NCI-H1417 treated with DMSO at 0.1 percent for 48 hours (cell line): ENCODE data around the gene TCEAL3.
"Not testable (repeated sequence)": the region's sequence is repeated elsewhere in the genome, so short reads cannot be mapped to it uniquely, and the experiment has no call there.

Source experiments
- DNase-seq: peaks from one replicate; lab custom pipeline; 2025; lab: John Stamatoyannopoulos, UW

Gene TCEAL3

DNA sequence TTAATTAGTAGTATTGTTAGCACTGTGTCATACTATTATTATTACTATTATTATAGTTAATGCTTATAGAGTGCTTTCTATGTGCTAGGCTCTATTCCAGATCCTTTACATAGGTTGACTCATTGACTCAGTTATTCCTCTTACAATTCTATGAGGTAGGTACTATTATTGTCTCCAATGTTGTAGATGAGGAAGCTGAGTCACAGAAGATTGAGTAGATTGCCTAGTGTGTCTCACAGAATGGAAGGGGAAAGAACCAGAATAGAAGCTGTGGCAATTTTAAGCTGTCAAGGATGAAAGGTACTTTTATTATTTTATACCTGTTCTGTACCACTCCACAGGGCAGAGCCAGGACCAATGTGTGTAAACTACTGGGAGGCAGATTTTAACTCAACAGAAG is 19.1 kb downstream of the TCEAL3 start:
- DNase-seq: no peak

DNA sequence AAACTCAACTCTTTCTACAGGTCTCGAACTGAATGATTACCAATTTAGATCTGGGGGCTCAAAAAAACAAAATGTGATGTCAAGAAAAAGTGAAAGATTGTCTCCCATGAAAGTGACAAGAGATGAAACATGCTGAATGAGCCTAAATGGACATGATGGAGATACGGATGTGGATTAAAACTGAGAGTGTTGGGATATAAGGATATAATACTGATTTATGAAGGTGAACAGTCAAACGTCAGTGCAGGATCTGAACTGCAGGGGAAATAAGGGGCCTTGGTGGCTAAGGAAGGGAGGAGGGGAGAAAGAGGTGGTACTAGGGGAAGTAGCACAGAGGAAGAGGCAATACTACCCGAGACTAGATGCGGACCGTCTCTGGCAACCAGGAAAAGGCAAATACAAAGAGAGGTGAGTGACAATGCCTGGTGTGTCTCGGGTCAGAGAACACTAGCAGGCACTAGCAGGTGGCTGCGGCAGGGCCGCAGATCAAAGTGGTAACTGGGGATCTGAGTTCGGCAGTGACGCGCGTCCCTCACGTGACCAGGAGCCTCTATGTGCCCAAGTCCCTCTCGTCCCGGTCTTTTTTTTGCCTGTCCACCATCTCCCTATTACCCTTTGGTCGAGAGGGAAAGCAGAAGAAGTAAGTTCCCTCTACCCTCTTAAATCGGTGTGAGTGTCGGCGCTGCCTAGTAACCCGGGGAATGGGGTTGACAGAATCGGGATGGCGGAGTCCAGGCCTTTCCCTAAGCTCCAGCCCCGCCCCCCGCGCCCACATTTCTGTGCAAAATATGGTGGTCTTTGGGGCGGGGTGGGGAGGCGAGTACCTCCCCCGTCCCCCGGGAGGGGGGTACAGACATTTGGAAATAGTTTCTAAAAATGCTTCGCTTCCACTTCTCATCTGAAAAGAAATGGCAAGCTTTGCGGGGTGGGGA is 20.9 kb downstream of the TCEAL3 start, which contains the start of gene TCEAL1:
Gene TCEAL1 (plus strand): TSS at position 590 of the 932 bp plus-strand sequence. CDS start 942 bp downstream, outside the sequence.
- DNase-seq: no peak

DNA sequence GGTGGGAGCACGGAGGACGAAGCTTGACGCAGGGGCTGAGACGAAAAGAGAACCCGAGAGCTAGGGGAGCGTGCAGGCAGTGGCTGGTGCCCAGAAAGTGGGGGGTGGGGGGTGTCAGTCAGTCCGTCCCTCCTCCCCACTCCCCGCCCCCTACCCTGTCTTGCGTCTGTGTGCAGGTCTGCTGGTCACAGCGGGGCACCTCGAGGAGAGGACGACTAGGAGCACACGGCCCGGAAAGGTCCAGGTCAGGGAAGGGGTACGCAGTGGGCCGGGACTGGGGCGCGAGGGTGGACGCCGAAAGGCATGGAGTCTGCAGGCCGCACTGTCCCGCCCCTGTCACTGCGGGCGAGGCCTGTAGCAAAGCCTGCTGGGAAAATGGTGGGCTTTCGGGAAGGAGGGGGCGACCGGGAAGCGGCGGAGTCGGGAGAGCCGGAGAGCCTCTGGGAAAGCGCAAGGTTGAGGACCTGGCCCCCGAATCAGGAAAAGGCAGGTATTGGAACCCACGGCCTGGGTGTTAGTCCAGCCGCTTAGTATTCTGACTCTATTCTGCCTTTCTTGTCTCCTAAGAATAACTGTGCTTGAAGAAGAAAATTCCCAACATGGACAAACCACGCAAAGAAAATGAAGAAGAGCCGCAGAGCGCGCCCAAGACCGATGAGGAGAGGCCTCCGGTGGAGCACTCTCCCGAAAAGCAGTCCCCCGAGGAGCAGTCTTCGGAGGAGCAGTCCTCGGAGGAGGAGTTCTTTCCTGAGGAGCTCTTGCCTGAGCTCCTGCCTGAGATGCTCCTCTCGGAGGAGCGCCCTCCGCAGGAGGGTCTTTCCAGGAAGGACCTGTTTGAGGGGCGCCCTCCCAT is 21.8 kb downstream of the TCEAL3 start:
- peak; percentile 23 for DNase-seq

DNA sequence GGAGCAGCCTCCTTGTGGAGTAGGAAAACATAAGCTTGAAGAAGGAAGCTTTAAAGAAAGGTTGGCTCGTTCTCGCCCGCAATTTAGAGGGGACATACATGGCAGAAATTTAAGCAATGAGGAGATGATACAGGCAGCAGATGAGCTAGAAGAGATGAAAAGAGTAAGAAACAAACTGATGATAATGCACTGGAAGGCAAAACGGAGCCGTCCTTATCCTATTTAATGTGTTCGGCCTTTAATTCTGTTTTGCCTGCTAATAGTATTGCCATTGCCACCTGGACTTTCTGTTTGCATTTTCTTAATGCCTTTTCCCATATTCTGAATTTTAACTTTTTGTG is 22.4 kb downstream of the TCEAL3 start:
- no peak for DNase-seq

DNA sequence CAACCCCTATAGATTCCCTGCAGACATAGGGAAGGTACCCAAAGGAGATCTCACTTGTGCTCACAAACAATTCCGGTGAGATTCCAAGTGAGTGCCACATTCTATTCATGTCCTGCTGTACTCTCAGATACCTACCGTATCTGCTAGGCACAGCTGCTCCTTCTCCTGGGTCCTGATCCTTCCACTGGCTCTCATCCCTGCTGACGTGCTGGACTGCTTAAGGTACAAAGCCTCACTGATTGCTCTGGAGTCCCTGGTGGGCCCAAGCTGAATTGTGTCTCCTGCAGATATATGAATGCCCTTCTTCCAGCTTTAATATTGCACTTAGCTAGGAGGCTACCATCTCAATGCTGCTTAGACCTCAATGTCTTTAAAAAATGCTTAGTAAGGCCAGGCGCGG is 23.4 kb downstream of the TCEAL3 start:
- no peak for DNase-seq

DNA sequence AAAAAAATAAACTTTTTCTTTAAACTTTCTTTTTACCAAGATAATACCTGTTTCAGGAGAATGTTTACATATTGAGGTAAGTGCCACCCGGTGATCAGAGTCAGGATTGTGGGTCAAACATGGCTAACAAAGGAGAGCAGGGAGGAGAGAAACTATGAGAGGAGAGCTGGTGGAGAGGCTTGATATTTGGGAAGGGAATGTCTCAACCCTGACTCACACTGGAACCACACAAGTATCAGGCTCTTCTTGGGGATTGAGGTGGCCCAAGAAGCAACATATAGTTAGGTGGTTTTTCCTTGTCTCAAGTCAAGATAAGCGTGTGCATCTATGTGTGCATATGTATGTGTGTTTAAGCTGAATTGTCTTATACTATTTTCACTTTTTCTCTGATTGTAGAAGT is 27.7 kb downstream of the TCEAL3 start:
- DNase-seq: no peak

DNA sequence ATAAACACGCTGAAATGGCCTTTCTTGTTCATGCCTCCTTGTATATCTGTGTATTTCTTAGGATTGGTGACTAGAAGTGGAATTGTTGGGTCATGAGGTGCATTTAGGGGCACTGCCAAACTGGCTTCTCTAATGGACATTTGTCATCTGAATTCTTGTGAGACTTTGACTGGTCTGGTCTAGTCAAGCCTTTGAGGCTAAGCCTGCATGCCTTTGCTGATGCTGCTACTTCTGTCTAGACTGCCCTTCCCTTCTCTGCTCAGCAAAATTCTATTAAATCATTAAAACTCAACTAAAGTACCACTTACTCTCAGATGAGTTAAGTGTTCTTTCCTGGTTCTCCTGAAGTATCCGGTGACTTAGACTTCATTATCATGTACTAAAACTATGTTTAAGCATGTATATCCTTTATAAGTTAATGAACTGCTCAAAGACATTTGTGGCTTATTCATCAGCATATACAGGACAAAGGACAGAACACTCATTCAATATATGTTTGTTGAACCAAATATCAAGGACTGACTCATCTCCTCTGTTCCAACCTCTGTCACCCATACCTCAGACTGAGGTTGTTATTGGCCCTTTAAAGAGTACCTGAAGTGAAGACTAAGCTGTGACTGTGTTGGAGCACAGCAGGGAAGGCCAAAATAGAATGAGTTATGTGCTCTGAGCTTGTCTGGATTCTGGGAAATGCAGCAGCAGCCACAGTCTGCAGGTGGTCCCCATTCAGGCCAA is 30.0 kb downstream of the TCEAL3 start:
- DNase-seq: no peak

DNA sequence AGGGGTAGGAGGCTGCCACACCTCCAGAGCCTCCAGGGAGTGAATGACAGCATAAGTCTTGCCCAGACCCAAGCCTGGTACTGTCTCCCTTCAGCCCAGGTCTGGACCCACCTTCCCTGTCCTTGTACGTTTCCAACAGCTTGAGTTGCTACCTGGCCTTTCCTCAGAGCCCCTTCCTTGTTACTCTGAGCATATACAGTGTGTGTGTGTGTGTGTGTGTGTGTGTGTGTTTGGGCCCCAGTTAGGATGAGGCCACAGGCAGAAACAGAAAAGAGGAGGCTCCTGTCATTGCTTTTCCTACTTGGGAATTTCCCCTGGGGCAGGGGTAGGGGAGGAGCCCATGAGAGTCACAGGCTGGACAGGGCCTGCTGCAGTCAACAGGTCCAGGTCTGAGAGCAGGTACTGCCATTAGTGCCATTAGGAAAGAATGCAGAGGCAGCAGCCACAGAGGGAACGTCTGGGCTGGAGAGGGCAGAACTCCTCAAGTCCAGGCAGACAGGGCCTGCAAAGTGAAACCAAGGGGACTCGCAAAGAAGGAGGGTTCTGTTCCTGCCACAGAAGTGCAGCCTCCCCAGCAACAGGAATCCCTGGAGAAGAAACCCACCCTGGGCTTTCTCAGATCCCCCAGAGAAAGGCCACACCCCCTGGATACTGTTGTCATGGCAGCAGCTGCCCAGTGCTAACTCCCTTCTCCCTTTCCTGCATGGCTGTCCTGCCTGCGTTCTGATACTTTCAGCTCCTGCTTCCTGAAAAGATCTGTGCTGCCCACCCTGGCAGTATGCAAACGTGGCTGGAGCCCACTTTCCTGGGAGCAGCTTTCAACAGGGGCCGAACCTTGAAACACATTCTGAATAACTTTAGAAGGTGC is 30.9 kb downstream of the TCEAL3 start:
- not testable (repeated sequence) for DNase-seq

DNA sequence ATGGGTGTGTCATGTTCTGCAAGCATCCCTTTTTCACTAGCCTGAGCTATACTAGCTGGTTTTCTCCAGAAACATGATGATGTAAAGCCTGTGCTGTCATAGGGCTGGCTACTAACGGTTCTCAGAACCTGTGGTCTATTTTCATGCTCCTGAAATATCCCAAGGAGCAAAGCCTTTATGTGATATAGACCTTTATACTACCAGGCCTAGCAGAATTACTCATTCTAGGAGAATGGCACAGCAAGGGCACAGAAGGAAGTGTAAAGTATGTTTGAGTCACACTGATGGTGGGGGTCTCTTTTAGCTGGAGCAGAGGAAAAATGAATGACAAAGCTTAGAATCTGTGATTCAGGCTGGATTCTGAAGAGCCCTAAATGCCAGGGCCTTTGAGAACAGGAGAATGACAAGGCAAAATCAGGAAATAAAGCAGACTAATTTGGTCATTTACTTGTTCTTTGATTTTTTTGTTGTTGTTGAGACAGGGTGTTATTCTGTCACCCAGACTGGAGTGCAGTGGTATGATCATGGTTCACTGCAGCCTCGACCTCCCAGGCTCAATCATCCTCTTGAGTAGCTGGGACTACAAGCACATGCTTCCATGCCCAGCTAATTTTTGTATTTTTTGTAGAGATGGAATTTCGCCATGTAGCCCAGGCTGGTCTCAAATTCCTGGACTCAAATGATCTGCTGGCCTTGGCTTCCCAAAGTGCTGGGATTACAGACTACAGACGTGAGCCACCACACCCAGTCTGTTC is 32.8 kb downstream of the TCEAL3 start:
- no peak for DNase-seq

DNA sequence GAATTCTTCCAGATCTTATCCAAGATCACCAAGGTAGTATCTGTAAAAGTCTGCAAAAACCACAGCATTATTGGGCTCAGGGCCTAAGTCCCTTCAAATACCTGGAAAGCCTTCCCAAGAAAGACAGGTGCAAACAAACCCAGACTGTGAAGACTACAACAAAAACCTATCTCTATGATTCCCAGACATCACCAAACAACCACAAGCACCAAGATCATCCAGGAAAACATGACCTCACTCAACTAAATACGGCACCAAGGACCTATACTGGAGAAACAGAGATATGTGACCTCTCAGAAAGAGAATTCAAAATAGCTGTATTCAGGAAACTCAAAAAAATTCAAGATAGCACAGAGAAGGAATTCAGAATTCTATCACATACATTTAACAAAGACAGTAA is 36.4 kb downstream of the TCEAL3 start:
- no peak for DNase-seq

DNA sequence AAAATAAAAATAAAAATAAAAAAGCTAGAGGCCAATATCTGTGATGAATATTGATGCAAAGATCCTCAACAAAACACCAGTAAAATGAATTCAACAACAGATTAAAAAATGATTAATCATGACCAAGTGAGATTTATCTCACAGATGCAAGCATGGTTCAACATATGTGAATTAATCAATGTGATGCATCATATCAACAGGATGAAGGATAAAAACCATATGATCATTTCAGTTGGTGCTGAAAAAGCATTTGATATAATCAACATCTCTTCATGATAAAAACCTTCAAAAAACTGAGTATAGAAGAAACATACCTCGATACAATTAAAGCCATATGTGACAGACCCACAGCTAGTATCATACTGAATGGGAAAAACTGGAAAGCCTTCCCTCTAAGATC is 39.9 kb downstream of the TCEAL3 start:
- no peak for DNase-seq

DNA sequence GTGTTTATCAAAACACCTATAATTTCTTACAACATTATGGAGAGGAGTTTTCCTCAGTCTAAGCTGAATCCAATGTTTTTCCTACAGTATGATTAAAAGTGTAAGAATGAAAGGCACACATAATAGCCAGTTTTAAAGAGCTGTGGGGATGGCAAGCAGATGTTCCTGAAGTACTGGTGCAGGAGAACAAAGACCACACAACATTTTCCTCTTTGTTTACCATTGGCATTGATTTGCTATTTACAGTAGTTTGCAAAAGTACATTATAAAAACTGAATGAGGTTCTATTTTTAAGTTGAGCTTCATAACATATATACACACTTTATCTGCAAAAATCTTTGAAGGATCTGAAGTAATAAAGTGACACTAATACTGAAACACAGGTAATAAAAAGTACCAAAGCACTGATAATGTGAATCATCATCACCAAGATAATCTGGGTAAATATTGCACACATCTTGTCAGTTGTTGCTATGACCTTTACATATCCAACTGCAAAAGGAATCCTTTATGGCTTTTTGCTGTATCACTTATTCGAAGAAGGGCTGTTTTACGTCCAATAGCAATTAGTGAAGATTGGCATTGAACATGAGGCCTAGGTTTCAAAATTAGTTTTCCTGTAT is 43.5 kb downstream of the TCEAL3 start:
- no peak for DNase-seq

DNA sequence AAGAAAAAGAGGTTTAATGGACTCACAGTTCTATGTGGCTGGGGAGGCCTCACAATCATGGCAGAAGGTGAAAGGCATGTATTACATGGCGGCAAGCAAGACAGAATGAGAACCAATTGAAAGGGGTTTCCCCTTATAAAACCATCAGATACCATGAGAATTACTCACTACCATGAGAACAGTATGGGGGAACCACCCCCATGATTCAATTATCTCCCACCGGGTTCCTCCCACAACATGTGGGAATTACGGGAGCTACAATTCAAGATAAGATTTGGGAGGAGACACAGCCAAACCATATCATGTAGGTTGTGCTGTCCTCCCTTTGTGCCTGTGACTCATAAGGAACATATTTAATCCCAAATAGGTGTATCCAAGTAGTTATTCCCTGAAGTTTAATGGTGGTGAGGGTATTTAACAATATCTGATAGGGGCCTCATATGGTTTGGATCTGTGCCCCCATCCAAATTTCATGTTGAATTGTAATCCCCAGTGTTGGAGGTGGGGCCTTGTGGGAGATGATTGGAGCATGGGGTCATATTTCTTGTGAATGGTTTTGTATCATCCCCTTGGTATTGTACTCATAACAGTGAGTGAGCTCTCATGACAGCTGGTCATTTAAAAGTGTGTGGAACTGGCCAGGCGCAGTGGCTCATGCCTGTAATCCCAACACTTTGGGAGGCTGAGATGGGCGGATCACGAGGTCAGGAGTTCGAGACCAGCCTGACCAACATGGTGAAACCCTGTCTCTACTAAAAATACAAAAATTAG is 47.7 kb downstream of the TCEAL3 start:
- not testable (repeated sequence) for DNase-seq

DNA sequence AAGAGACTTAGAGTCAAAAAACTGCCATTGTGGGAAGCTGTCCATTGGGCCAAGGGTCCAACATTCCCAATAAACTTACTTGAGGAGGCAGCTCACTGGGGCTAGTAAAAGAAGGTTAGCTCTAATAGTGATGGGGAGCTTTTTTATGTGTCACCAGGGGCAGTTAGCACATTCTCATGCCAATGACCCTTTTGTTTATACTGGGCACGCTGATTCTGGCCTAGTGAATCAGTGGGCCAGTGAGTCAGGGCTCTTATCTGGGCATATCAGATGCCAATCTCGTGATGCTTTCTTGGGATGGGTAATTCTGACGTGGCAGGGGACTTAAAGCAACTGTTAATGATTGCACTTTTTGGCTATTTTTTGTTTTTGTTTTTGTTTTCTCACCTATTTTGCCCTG is 48.9 kb downstream of the TCEAL3 start:
- DNase-seq: no peak

DNA sequence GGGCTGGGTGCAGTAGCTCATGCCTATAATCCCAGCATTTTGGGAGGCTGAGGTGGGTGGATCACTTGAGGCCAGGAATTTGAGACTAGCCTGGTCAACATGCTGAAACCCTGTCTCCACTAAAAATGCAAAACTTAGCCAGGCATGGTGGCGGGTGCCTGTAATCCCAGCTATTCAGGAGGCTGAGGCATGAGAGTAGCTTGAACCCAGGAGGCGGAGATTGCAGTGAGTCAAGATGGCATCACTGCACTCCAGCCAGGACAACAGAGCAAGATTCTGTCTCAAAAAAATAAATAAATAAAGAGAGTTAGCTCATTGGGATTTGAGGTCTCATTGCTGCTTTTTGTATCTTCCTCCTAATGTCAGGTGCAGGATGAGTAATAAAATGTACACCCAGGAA is 49.3 kb downstream of the TCEAL3 start:
- DNase-seq: not testable (repeated sequence)

DNA sequence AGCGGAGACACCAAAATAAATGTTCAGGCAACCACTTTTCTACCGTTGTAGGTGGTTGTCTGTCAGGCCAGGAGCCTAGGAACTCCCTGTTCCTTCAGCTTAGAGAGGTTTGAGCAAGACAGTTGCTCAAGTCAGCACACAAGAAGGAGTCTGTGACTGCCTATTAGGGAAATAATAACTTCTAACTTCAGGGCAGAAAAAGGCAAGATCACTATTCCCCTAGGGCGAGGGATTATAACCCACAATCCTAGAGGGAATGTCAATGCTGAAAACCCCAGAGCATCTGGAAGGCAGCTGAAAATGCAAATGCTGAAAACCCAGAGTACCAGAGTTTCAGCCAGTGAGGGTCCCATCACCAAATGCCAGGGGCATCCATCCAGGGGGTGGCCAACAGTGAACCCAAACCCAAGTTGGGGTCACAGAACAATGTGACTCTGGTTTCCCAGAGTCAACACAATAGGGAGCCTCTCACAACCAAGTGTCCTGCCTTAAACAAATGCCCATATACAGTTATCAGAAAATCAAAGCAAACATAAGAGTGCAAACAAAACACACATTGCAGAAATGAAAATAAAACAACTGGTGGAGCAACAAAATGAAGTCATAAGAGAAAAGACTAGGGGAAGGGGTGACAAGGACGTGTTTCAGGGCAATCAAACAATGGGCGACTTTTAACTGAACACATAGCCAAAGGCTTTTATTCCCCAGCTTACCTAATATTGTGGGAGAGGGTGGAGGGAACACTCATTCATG is 51.1 kb downstream of the TCEAL3 start:
- no peak for DNase-seq

DNA sequence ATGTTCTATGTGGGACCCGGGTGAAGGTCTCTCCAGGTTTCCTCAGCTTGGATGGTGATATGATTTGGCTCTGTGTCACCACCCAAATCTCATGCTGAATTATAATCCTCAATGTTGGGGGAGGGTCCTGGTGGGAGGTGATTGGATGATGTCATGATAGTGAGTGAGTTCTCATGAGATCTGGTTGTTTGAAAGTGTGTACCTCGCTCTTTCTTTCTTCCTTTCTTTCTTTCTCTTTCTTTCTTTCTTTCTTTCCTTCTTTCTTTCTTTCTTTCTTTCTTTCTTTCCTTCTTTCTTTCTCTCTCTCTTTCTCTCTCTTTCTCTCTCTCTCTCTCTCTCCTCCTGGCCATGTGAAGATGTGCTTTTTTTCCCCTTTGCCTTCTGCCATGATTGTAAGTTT is 51.7 kb downstream of the TCEAL3 start:
- not testable (repeated sequence) for DNase-seq
